ENCODE measurements around the gene WDR86. TPM values are rescaled to one million over a fixed set of nuclear protein-coding genes. Genes with fewer than 3 reads are reported as not detected.
A peak's percentile ranks its signal among the peaks of the same experiment; 100 is the strongest.

The WDR86 gene
- total and polyA plus RNA-seq, 2 of the 8 experiments (the other 6 are each of a cell fraction or from before 2014, with no cell fraction given) = 12.7 to 15.8 TPM

GRCh38 chr7:151380199-151381097 is 29.4 kb downstream of the WDR86 start:
- ChIA-PET CTCF (ENCODE audit: partially characterized antibody) (interaction anchor here (0.7 to 16.9 kb wide), 6 partner anchors 12 to 177 kb away, joined by 3 to 185 read pairs (median 5); no protein-coding TSS in a partner anchor), POLR2A (ENCODE audit: partially characterized antibody) (interaction anchor here (0.6 to 1.4 kb wide), 6 partner anchors 14 to 83 kb away, joined by 3 to 4 read pairs (median 3); partner anchors contain the start of genes CRYGN and NUB1)
- peaks cover 0 to 13% (median under 1%) of the 10 kb centered on the region in 4 experiments; a peak in 3 of 8 replicates for H3K36me3 ChIP-seq (ENCODE audit: control insufficient read depth in 2 of 4, insufficient read depth in 4 of 4, low read length in 3 of 4)

More at GRCh38 chr7:151380199-151381097, 29.4 kb downstream of the WDR86 start:
- Histone ChIP-seq H2AFZ (ENCODE audit: low read length) (0 out of 2 replicates have a peak overlapping the region, but pooled peaks have one; percentile 12), H3K4me1 (replicated peaks in 1 of 4; ENCODE audit: control insufficient read depth in 3 of 4, insufficient read depth in 4 of 4, low read length in 3 of 4) (peaks cover 0 to 30% (median 8%) of the 10 kb centered on the region in 4 experiments; a peak in 6 of 7 replicates), H4K5ac (ENCODE audit: insufficient read length, low read depth, low read length) (no peak overlapping the region), H3K27me3 (replicated peaks in 1 of 4; ENCODE audit: control insufficient read depth in 3 of 4, extremely low read depth in 1 of 4, insufficient read depth in 3 of 4, low read length in 3 of 4) (peaks cover 8 to 27% (median 22%) of the 10 kb centered on the region in 4 experiments), H2BK20ac (ENCODE audit: low read length) (no peak overlapping the region), H4K20me1 (replicated peaks in 1 of 2; ENCODE audit: control insufficient read depth in 1 of 2, insufficient read depth in 2 of 2, low read length in 2 of 2) (peaks cover 0 to 2% of the 10 kb centered on the region in 2 experiments), H3K23ac (ENCODE audit: insufficient read length) (no peak overlapping the region), H2BK120ac (replicated peaks; ENCODE audit: low read depth, low read length) (no peak overlapping the region), H3K4me2 (ENCODE audit: insufficient read depth in 1 of 2, low read depth in 2 of 2, low read length in 2 of 2) (peak overlapping the region; percentile 80 to 87), H4K8ac (ENCODE audit: extremely low read depth, insufficient read depth, low read length) (peak overlapping the region; percentile 29; the same call in 1 of the 2 replicates), H3K4me3 (ENCODE audit: extremely low read depth in 1 of 4, insufficient read depth in 2 of 4, low read depth in 3 of 4, low read length in 4 of 4) (peak overlapping the region in 3 of 4 experiments; percentile 25 to 57 (median 34); a peak in 5 of 8 replicates), H2AK5ac (ENCODE audit: low read depth, low read length) (no peak overlapping the region), H3K4ac (replicated peaks; ENCODE audit: insufficient read length, low read depth, low read length) (peak overlapping the region; percentile 2), H2BK12ac (ENCODE audit: low read depth, low read length) (0 out of 2 replicates have a peak overlapping the region, but pooled peaks have one; percentile 9), H2BK15ac (ENCODE audit: low read length) (no peak overlapping the region), H3K18ac (ENCODE audit: extremely low read depth, low read length) (peak overlapping the region; percentile 60), H3K9ac (replicated peaks in 1 of 4; ENCODE audit: extremely low read depth in 1 of 4, low read depth in 3 of 4, low read length in 3 of 4) (no peak overlapping the region; a peak in 1 of 7 replicates), H3K14ac (ENCODE audit: insufficient read length) (no peak overlapping the region), H3K23me2 (ENCODE audit: low read depth, low read length) (peaks cover 14% of the 10 kb centered on the region; the same call in 1 of the 2 replicates), H4K91ac (replicated peaks; ENCODE audit: insufficient read length, low read length) (no peak overlapping the region), H3K79me1 (ENCODE audit: low read depth, low read length) (no peaks in the 10 kb centered on the region), H3K56ac (replicated peaks; ENCODE audit: insufficient read length, low read depth, low read length) (no peak overlapping the region), H3K9me3 (ENCODE audit: insufficient read depth in 2 of 2, low read depth in 1 of 2, low read length in 1 of 2) (no peaks in the 10 kb centered on the region), H2BK5ac (ENCODE audit: low read depth, low read length) (no peak overlapping the region), H3K27ac (ENCODE audit: low read depth, low read length) (no peak overlapping the region), H3K79me2 (ENCODE audit: control insufficient read depth in 1 of 2, insufficient read depth in 2 of 2, low read length in 2 of 2) (no peaks in the 10 kb centered on the region)
- 79% methylated on average over 30 of the region's 32 CpGs; no CpG with 5 or more reads in 1 of the 2 experiments for WGBS, 2 experiments (ENCODE audit: extremely low coverage in 1 of 2, insufficient coverage in 1 of 2, insufficient read length in 1 of 2, insufficient replicate concordance in 2 of 2, low coverage in 1 of 2, low lambda C conversion rate in 2 of 2, missing lambda C conversion rate in 1 of 2)
- no peak for DNase-seq (ENCODE audit: low read depth in 1 of 2, low spot score in 2 of 2)
- TF ChIP-seq CTBP2 (IDR thresholded peaks at IDR 0.05; ENCODE audit: borderline replicate concordance, insufficient read depth, insufficient read length, low read length) (no peak), SAP30 (IDR thresholded peaks at IDR 0.05; ENCODE audit: insufficient read depth, insufficient replicate concordance, low read length) (no peak), RBBP5 (IDR thresholded peaks at IDR 0.05; ENCODE audit: borderline replicate concordance, low read depth, low read length) (no peak), KDM1A (IDR thresholded peaks at IDR 0.05; ENCODE audit: borderline replicate concordance, low read length) (no peak), E2F6 (IDR thresholded peaks at IDR 0.05) (no peak), RNF2 (IDR thresholded peaks at IDR 0.05; ENCODE audit: borderline replicate concordance, low read depth, low read length, missing control alignments, poor library complexity, severe bottlenecking) (no peak), ATF3 (IDR thresholded peaks at IDR 0.05; ENCODE audit: insufficient read depth, low read depth, low read length) (no peak)
- no peak for FAIRE-seq
